Measurements from ENCODE around the gene FBXO40. TPM values are rescaled to one million over a fixed set of nuclear protein-coding genes. Genes with fewer than 3 reads are reported as not detected.

FBXO40 gene
- total and polyA plus RNA-seq, 2 of the 8 experiments (the other 6 are each of a cell fraction or from before 2014, with no cell fraction given): 0.03 TPM; not detected in 1

DNA sequence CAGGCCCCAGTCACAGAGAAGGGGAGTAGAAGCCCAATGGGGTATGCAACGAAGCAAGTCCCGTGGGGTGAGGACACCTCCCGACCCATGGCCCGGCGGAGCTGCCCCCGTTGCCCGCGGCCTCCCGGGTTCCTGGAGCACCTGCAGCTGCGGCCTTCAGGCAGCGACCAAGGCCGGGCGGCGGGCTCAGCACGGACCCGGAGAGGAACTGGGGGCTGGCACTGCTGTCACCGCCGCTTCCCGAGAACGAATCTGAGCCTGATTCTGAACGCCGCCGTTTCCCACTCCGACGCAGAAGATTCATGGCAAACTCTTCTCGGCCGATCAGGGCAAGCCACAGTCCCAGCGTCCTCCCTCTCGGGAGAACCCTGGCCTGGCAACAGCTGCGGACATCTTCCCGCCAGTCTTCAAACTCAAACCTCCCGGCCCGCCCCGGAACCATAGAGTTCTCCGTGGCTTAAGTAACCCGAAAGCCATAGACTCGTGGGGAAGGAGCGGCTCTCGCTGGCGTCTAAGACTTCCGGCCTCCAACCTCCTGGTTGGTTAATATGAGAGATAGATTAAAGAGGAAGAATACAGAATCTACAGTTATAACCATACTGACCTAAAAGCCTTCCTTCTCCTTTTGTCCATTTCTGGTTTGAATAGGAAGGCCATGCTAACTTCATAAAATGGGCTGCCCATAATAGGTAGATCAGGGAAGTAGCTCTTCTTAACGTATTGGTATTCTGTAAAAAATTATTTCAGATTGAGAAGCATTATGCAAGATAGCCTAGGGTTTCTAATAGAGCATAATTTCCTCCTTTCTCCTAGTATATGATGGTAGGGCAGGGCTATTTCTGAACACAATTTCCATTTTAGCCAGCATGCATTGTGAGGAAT is 47.4 kb upstream of the FBXO40 start, which contains the start of gene POLQ (continued):
- TF ChIP-seq GTF2F1 (IDR thresholded peaks at IDR 0.05; ENCODE audit: borderline replicate concordance, low read depth, low read length) (no peak), SRF (IDR thresholded peaks at IDR 0.05; ENCODE audit: low read depth, low read length) (no peak), CBX5 (IDR thresholded peaks at IDR 0.05; ENCODE audit: low read depth, low read length) (no peak), SP4 (IDR thresholded peaks at IDR 0.05; ENCODE audit: low read length) (no peak), CTCF (IDR thresholded peaks at IDR 0.05; ENCODE audit: control extremely low read depth in 1 of 3, insufficient read depth in 1 of 3, low read depth in 1 of 3, low read length in 3 of 3) (no peak), CREB1 (IDR thresholded peaks at IDR 0.05) (no peak), SAP30 (IDR thresholded peaks at IDR 0.05; ENCODE audit: insufficient read depth, insufficient replicate concordance, low read length) (peak; percentile 95), KDM1A (IDR thresholded peaks at IDR 0.05; ENCODE audit: borderline replicate concordance, low read length) (no peak), MAFK (IDR thresholded peaks at IDR 0.05; ENCODE audit: low read depth, low read length) (no peak), EP300 (IDR thresholded peaks at IDR 0.05; ENCODE audit: borderline replicate concordance in 1 of 2, low read depth in 2 of 2, low read length in 2 of 2) (no peak), SIRT6 (IDR thresholded peaks at IDR 0.05; ENCODE audit: low read length) (no peak), POLR2A (IDR thresholded peaks at IDR 0.05; ENCODE audit: control extremely low read depth in 1 of 2, low read depth in 2 of 2, low read length in 2 of 2) (peak; percentile 66 to 88), TCF12 (IDR thresholded peaks at IDR 0.05; ENCODE audit: low read depth, low read length) (no peak), ASH2L (IDR thresholded peaks at IDR 0.05; ENCODE audit: low read length) (peak; percentile 77), RXRA (IDR thresholded peaks at IDR 0.05; ENCODE audit: insufficient read depth, low read depth, low read length) (no peak), HDAC6 (IDR thresholded peaks at IDR 0.05; ENCODE audit: low read depth, low read length) (no peak), RFX5 (IDR thresholded peaks at IDR 0.05; ENCODE audit: borderline replicate concordance, low read depth, low read length) (no peak), FOSL1 (IDR thresholded peaks at IDR 0.05; ENCODE audit: insufficient read depth, low read depth, low read length) (no peak), POU5F1 (IDR thresholded peaks at IDR 0.05; ENCODE audit: low read depth, low read length) (no peak)
- TF ChIP-seq, protein P1, sequence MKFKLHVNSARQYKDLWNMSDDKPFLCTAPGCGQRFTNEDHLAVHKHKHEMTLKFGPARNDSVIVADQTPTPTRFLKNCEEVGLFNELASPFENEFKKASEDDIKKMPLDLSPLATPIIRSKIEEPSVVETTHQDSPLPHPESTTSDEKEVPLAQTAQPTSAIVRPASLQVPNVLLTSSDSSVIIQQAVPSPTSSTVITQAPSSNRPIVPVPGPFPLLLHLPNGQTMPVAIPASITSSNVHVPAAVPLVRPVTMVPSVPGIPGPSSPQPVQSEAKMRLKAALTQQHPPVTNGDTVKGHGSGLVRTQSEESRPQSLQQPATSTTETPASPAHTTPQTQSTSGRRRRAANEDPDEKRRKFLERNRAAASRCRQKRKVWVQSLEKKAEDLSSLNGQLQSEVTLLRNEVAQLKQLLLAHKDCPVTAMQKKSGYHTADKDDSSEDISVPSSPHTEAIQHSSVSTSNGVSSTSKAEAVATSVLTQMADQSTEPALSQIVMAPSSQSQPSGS (IDR thresholded peaks at IDR 0.05; ENCODE audit: low read length): no peak
